Mucosa of rectum (tissue), 2 donors: ENCODE data around the gene STEAP4.

Source experiments
- H3K27ac ChIP-seq, 2 donors: one replicate each; pipeline ENCODE4 v1.7.0; 2013; ENCODE audit warnings: inconsistent platforms in 2 of 2, low read depth in 2 of 2, low read length in 2 of 2
- H3K27me3 ChIP-seq, 2 donors: one replicate each; pipeline ENCODE4 v1.7.0; 2013; ENCODE audit warnings: low read length in 2 of 2; ENCODE audit not compliant: control insufficient read depth in 2 of 2, insufficient read depth in 2 of 2
- H3K36me3 ChIP-seq, 2 donors: one replicate each; pipeline ENCODE4 v1.7.0; 2013; ENCODE audit warnings: low read length in 2 of 2; ENCODE audit not compliant: control insufficient read depth in 2 of 2, insufficient read depth in 2 of 2
- H3K4me1 ChIP-seq, 2 donors: one replicate each; pipeline ENCODE4 v1.7.0; 2013; ENCODE audit warnings: low read length in 2 of 2, mild to moderate bottlenecking in 1 of 2; ENCODE audit not compliant: control insufficient read depth in 2 of 2, insufficient read depth in 2 of 2
- H3K4me3 ChIP-seq, 2 donors: one replicate each; pipeline ENCODE4 v1.7.0; 2013; ENCODE audit warnings: low read length in 2 of 2
- H3K9ac ChIP-seq, 2 donors: one replicate each; pipeline ENCODE4 v1.7.0; 2013; ENCODE audit warnings: low read length in 2 of 2, low read depth in 1 of 2, mild to moderate bottlenecking in 1 of 2
- H3K9me3 ChIP-seq, 2 donors: one replicate each; pipeline ENCODE4 v1.7.0; 2013; ENCODE audit warnings: low read length in 2 of 2; ENCODE audit not compliant: control insufficient read depth in 2 of 2
- donor health status: healthy.
- donor health status: Normal muscosa, but diverticular disease.

Gene STEAP4

DNA sequence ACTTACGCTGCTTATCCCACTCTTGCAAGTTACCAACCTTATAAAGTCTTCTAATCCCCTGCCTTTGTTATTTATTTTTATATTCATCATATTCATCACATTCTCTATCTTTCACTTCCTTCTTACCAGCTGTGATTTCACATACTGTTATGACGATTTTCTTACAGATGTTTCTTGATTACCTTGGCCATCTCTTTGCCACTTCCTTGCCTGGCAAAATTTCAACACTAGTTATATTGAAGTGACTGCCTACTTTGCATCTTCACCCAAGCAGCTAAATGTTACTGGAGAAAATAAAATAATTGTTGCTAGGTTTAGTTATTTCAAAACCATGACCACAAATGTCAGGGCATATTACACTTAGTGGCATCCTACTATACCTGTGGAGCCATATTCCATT is 8.8 kb upstream of the STEAP4 start:
- no peak overlapping the region for H3K27ac ChIP-seq
- no peak overlapping the region for H3K4me3 ChIP-seq
- H3K9ac ChIP-seq, result no peak overlapping the region
- H3K9me3 ChIP-seq, result no peaks in the 10 kb centered on the region
- H3K27me3 ChIP-seq, result no peaks in the 10 kb centered on the region
- no peaks in the 10 kb centered on the region for H3K36me3 ChIP-seq
- H3K4me1 ChIP-seq, result no peaks in the 10 kb centered on the region

DNA sequence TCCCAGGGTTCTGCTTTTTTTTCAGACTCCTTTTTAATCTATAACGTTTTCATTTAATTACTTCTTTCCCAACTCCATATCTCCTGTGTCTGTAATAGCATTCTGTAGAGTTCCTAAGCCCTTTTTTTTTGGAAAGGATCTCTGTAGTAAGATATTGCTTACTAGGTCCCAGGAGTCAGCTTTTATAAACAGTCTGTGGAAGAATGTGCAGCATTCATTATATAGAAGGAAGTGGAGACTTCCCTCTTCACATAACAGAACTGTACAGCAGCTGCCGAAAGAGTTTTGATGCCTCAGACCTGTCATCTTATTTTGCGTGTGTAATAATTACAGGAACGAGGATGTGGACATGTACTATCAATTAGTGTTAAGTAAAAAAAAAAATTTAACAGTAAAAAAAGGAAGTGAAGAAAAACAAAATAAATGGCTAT is 7.4 kb upstream of the STEAP4 start:
- Histone ChIP-seq H3K9ac (no peak overlapping the region), H3K4me3 (no peak overlapping the region), H3K27ac (no peak overlapping the region), H3K36me3 (no peaks in the 10 kb centered on the region), H3K9me3 (no peaks in the 10 kb centered on the region), H3K4me1 (no peaks in the 10 kb centered on the region), H3K27me3 (no peaks in the 10 kb centered on the region)

DNA sequence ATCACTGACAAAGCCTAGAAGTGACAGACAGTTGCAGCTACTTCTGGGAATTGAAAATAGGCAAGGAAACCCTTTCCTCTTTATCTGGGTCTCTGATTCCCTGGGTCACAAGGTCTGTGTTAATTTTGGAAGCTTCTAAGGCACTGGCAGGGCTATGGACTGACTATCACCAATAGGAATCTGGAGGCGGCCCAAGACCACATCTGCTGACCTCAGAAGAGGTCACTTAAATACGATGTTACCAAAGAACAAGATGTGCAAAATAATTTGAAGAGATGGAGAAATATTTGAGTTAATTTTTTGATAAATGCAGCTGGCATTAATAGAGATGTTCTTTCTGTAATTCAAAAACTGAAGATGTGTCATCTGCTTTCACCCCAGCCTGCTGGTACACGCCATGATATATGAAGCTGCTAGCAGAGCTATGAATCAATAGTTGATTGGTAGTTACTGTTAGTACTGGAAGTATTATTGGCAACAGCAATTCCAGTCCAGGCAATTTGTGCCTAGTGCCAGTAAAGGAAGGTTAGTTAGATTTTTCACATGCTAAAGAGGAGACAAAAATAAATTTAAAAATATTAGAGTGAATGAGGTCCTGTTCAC is 5.5 kb upstream of the STEAP4 start:
- Histone ChIP-seq H3K27me3 (no peaks in the 10 kb centered on the region), H3K4me1 (no peaks in the 10 kb centered on the region)

DNA sequence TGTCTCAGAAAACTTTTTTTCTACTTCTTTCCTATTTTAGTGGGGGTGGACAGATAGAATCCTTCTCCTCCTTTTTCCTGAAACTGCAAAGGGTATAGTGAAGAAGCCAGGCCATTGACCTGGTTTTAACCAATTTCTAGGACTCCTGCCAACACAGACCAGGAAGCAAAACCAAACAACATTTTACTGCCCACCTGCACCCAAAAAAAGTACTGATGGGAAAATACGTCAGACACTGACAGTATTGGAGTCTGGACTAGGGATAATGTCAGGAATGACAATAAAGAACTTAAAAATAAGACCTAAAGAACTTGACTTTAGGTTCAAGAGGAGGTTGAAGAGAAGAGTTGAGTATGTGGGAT is 5.0 kb upstream of the STEAP4 start:
- Histone ChIP-seq H3K27ac (no peak overlapping the region), H3K36me3 (no peaks in the 10 kb centered on the region), H3K9ac (no peak overlapping the region), H3K9me3 (no peaks in the 10 kb centered on the region), H3K4me3 (no peak overlapping the region), H3K27me3 (no peaks in the 10 kb centered on the region), H3K4me1 (no peaks in the 10 kb centered on the region)

More for the DNA sequence above, 5.5 kb upstream of the STEAP4 start:
- Histone ChIP-seq H3K36me3 (no peaks in the 10 kb centered on the region), H3K27ac (no peak overlapping the region), H3K4me3 (no peak overlapping the region), H3K9me3 (no peaks in the 10 kb centered on the region), H3K9ac (no peak overlapping the region)

DNA sequence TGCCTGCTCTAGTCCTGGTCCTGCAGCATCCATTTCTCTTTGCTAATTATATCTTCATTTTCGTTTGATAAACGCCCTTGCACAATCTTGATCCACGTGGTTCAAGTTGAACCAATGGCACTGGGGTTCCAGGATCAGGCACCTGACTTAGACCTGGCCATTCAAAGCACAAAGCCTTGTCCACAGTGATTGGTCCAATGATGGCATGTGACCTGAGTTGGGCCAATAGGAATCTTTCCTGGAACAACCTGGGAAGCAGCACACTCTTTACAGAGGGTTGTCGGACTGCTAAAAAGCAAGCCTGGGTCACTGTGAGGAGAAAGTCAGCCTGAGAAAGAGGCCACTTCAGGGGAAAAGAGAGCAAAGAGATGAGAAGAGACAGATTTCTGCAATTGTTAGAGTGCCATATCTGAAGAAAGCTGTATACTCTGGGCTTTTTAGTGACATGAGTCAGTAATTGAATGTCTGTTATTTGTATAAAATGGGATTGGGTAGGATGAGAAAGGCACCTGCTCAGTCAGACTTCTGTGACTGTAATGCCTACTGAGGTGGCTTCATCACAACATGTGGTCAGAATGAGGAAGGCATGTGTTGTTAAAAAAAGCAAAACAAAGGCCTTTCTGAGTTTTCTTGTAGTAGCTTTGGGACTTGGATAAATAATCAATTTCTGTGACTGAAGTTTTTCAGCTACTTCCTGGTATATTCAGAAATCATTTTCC is 4.4 kb upstream of the STEAP4 start:
- H3K4me3 ChIP-seq, result no peak overlapping the region
- no peak overlapping the region for H3K27ac ChIP-seq
- no peak overlapping the region for H3K9ac ChIP-seq
- H3K9me3 ChIP-seq, result no peaks in the 10 kb centered on the region
- H3K36me3 ChIP-seq, result no peaks in the 10 kb centered on the region
- H3K4me1 ChIP-seq, result peaks cover 0 to 4% of the 10 kb centered on the region in 2 donors
- no peaks in the 10 kb centered on the region for H3K27me3 ChIP-seq

DNA sequence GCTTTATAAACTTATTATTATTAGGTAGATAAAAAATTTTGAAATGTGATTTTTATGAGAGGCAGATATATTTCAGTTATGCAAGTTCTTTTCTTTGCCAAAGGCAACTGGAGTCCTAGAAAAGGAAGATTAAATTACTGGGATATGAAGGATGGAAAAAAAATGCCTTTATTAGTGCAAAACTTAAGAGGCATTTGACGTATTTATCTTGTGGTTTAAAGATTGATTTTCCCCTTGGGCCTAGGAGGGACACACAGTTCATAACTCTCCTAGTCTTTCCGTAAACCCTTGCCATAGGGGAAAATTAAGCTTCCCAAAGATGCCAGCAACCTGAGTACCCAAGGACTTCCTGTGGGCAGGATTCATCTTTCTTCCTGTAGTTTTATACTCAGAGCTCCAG is 3.1 kb upstream of the STEAP4 start:
- Histone ChIP-seq H3K27me3 (no peaks in the 10 kb centered on the region), H3K4me1 (peaks cover 0 to 4% of the 10 kb centered on the region in 2 donors), H3K9ac (no peak overlapping the region), H3K9me3 (no peaks in the 10 kb centered on the region), H3K27ac (no peak overlapping the region), H3K36me3 (no peaks in the 10 kb centered on the region), H3K4me3 (no peak overlapping the region)

DNA sequence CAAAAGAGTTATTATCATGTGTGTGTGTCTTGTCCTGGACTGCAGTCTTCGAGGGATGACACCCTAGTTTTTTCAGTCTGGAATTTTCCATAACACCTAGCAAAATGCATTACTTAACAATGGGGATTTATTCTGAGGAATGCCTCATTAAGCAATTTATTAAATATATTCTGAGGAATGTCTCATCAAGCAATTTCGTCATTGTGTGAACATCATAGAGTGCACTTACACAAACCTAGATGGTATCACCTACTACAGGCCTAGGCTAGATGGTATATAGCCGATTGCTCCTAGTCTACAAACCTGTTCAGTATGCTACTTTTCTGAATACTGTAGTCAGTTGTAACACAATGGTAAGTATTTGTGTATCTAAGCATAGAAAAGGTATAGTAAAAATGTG is 1.1 kb upstream of the STEAP4 start:
- Histone ChIP-seq H3K27me3 (no peaks in the 10 kb centered on the region), H3K4me3 (no peak overlapping the region), H3K36me3 (no peaks in the 10 kb centered on the region), H3K9ac (no peak overlapping the region), H3K4me1 (peaks cover 0 to 4% of the 10 kb centered on the region in 2 donors), H3K9me3 (no peaks in the 10 kb centered on the region), H3K27ac (no peak overlapping the region)

DNA sequence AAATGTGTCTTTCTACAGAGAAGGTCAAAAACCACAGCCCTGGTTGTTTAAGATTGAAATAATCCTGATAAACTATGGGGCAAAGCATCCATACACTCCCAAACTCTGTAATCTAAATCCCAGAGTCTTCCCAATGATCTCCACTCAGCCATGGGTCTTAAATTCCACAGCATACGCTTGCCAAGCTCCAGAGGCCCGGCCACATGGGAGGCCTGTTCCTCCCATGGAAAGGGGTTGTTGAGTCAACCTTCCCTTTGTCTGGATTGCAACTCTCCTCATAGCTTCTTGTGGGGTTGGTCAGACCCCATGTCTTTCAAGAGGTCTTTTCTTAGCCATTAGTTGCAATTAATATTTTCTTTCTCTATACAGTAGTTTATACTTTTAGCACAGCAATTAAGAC is 718 bp upstream of the STEAP4 start:
- Histone ChIP-seq H3K4me1 (peaks cover 0 to 4% of the 10 kb centered on the region in 2 donors), H3K27me3 (no peaks in the 10 kb centered on the region), H3K9ac (no peak overlapping the region), H3K36me3 (no peaks in the 10 kb centered on the region), H3K4me3 (no peak overlapping the region), H3K27ac (no peak overlapping the region), H3K9me3 (no peaks in the 10 kb centered on the region)

DNA sequence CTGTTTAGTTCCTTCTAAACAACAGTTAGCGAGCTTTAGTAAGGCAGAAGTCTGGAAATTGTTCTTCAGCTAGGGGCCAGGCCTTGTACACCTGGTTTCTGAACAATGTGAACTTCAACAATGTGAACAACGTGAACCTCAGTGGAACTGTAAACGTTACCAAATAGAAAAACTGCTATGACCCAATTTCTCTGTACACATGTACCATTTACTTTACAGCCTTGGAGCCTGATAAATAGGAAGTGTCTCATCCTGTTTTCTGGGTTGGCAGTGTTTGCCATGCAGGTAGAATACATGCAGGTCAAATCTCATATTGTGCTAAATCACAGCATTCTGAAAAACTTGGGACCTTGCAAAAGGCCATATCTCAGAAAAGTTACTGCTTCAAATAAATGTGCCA is 1.6 kb downstream of the STEAP4 start:
- no peaks in the 10 kb centered on the region for H3K9me3 ChIP-seq
- H3K9ac ChIP-seq, result no peak overlapping the region
- H3K4me1 ChIP-seq, result peaks cover 0 to 4% of the 10 kb centered on the region in 2 donors
- no peak overlapping the region for H3K27ac ChIP-seq
- H3K36me3 ChIP-seq, result no peaks in the 10 kb centered on the region
- H3K4me3 ChIP-seq, result no peak overlapping the region
- H3K27me3 ChIP-seq, result no peaks in the 10 kb centered on the region

DNA sequence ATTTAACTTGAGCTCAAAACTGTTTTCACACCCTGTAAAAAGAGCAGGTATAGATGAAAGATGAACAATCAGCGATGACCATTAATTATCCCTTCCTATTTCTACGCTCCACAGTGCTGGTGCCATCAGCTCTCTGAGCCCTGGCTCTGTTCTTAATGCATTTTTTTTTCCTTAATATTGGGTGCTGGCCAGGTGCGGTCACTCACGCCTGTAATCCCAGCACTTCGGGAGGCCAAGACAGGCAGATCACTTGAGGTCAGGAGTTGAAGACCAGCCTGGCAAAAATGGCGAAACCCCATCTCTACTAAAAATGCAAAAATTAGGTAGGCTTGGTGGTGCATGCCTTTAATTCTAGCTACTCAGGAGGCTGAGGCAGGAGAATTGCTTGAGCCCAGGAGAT is 4.2 kb downstream of the STEAP4 start:
- no peak overlapping the region for H3K27ac ChIP-seq
- no peaks in the 10 kb centered on the region for H3K9me3 ChIP-seq
- no peak overlapping the region for H3K4me3 ChIP-seq
- no peaks in the 10 kb centered on the region for H3K36me3 ChIP-seq
- H3K4me1 ChIP-seq, result peaks cover 0 to 4% of the 10 kb centered on the region in 2 donors
- no peaks in the 10 kb centered on the region for H3K27me3 ChIP-seq
- no peak overlapping the region for H3K9ac ChIP-seq
